HTERT RPE-1 (cell line): ENCODE measurements around the gene LACTBL1.
"Not testable (repeated sequence)": the region's sequence is repeated elsewhere in the genome, so short reads cannot be mapped to it uniquely, and the experiment has no call there.

Source experiments
- in situ Hi-C: fragments of 300-500 bp; cut with MboI; formaldehyde crosslinking; loops from 4 replicates; pipeline ENCODE4 v1.14.3; 2020; ENCODE audit warnings: low sequenced_read_pairs

LACTBL1 gene

DNA sequence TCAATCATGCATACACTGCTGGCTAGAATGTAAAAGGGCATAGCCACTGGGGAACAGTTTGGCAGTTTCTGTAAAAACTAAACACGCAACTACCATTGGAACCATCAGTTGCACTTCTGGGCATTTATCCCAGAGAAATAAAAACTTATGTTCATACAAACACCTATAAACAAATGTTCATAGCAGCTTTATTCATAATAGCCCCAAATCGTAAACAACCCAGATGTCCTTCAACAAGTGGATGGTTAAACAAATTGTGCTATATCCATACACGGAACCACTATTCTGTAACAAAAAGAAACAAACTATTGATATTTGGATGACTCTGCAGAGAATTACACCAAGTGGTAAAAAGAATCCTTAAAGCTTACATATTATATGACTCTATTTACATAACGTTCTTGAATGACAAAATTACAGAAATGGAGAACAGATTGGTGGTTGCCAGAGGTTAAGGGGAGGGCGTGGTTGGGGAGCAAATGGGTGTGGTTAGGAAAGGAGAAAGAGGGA lies 22.8 kb downstream of the LACTBL1 start:
- in situ Hi-C loops: no loop called here

DNA sequence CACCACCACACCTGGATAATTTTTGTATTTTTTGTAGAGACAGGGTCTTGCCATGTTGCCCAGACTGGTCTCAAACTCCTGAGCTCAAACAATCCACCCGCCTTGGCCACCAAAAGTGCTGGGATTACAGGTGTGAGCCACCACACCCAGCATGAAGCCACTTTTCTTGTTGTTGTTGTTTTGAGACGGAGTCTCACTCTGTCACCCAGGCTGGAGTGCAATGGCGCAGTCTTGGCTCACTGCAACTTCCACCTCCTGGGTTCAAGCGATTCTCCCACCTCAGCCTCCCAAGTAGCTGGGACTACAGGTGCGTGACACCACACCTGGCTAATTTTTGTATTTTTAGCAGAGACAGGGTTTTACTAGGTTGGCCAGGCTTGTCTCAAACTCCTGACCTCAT lies 27.5 kb downstream of the LACTBL1 start:
- in situ Hi-C loops: not testable (repeated sequence)

DNA sequence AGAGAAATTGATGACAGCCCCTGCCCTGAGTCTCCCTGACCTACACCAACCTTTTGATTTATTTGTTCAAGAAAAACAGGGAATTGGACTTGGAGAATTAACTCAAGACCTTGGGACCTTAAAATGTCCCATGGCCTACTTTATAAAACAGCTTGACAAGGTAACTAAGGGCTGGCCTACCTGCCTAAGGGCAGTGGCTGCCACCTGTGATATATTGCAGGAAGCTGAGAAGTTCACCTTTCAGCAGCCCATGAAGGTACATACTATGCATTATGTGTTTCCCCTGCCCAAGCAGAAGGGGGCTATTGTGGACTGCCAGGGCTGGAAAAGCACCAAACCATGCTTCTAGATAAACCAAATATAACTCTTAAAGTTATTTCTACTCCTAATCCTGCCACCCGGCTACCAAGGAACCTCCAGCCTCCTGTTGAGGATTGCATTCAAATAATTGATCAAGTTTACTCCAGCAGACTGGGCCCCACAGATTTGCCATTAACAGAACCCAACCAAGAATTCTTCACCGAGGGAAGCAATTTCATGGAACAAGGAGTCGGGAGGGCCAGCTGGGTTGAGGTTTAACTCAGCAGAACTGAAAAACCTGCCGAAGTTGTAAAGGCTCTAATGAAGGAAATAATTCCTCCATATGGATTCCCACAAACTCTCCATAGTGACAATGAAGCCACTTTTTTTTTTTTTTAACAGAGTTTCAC lies 28.2 kb downstream of the LACTBL1 start:
- in situ Hi-C loops: no loop called here

DNA sequence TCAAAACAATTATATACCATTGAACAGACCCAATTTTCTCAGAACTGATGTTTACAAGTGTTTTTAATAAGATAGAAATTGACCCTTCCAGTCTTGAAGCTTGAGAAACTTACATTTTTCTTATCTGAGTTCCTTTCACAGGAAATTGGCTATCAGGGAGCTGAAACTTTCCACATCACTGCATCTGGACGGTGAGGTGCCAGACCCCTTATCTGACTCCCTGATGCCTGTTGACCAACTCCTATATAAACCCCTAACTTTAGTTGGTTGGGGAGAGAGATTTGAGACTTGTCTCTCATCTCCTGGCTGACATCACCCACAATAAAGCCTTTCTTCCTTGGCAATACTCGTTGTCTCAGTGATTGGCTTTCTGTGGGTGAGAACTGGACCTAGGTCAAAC lies 31.4 kb downstream of the LACTBL1 start:
- in situ Hi-C loops: no loop called here

DNA sequence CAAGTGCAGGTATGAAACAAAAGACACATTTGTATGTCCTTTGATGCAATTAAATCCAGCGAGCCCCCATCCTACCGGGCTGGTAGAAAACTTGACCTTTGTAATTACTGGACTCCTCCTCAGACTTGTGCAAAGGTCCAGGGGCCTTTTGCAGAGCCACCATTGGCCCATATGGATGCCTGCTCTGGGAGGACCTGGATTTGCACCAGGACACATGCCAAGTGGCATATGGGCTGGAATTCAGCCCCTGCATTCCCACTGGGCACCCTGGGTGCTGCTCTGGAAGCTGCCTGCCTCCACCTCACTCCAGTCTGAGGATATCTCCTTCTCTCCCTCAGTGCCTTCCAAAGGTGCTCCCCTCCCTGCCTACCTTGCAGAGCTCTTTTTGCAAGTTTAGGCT lies 36.0 kb downstream of the LACTBL1 start:
- in situ Hi-C loops: no loop called here

DNA sequence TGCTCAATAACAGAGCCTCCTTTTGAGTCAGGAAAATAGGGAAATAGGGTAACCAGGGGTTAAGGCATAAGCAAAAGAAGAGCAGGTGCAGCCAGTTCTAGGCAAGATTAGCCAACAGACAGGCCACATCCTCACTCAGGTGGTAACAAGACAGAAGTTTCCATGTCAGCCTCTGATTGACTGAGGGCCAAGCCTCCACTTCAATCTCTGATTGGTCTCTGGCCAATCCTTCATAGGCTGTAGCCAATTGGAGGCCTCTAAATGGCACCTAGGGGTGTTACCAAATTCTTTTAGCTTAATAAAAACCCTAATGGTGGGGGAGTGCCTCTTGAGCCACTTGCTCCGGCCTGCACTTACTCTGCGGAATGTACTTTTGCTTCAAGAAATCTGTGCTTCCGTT lies 37.2 kb downstream of the LACTBL1 start:
- in situ Hi-C loops: no loop called here

DNA sequence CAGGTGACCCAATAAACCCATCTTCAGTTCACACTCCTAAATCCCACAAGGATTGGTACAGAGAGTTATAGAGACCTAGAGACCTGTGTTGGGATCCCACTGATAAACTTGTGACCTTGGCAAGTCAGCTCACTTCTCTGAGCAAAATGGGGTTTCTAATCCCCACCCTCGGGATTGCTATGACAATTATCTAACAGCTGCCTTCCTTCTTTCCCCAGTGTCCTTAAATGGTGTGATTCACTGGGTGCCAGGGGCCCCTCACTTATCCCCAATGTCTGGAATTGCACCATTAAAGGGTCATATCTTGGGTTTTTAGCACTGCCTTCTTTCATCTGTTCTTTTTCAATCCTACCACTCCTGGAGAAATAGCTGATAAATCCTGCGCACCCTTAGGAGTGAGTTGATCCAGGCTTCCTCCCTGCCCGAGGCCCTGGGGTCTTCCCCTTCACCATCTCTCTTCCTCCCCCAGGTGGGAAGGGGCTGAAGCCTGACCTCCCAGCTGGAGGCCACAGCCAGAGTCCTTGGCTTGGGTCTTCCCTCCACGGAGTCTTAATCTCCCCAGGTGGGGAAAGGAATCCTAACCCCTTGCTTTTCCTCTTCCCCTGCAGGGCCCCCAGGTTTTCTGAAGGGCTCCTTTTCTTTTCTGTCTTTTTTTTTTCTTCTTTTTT lies 39.7 kb downstream of the LACTBL1 start:
- in situ Hi-C loops: no loop called here

DNA sequence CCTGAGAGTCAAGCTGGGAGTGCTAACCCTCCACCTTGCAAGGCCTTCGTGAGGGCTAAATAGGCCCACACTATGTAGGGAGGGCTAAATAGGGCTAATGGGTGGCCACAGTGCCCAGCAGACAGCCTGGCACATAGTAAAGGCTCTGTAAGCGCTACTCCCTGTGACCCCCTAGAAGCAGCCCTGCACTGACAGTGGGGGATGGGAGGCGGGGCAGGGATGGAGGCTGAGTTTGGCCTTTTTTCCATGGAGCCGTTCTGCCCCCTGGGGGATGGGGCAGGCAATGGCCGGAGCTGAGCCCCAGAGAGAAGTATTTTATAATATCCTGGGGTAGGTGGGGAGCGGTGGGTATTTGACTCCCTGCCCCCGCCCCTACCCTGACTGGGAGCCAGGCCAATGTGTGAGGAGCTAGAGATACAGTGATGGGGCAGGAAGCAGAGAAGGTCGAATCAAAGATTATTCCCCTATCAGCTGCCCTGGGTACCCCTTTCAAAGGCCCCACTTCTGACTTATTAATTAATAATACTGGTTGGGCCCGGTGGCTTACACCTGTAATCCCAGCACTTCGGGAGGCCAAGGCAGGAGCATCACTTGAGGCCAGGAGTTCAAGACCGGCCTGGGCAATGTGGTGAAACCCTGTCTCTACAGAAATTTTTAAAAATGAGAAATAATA lies 42.3 kb downstream of the LACTBL1 start:
- in situ Hi-C loops: no loop called here

DNA sequence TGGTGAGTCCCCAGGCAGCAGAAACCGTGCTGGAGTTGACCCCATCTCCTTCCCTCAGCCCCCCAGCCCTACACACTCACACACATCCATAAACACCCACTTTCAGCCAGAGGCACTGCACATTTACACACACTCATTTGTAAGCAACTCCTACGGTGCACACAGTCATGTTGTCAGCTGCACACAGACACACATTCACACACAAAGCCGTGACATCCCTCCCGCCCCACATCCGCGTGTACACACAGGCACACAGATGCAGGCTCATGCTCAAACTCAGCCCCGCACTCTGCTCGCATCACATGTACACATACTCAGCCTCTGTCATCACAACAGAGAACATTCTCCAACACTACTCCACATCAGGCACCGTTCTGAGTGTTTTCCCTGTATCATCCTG lies 47.6 kb downstream of the LACTBL1 start:
- in situ Hi-C loops: no loop called here

DNA sequence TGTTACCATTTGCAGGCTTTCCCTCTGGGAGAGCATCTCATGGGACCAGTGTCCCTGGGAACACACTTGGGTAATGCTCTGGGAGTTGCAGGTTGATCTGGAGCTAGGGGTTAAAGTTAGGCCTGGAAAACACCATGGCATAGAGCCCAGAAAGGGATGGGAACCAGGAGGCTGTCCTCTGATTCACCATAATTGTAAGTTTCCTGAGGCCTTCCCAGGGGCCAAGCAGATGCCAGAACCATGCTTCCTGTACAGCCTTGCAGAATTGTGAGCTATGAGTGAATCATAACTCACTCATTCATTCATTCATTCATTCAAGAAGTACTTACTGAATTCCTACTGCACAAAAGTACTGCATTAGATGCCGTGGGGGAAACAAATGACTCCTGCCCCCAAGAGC lies 50.0 kb downstream of the LACTBL1 start:
- in situ Hi-C loops: no loop called here

DNA sequence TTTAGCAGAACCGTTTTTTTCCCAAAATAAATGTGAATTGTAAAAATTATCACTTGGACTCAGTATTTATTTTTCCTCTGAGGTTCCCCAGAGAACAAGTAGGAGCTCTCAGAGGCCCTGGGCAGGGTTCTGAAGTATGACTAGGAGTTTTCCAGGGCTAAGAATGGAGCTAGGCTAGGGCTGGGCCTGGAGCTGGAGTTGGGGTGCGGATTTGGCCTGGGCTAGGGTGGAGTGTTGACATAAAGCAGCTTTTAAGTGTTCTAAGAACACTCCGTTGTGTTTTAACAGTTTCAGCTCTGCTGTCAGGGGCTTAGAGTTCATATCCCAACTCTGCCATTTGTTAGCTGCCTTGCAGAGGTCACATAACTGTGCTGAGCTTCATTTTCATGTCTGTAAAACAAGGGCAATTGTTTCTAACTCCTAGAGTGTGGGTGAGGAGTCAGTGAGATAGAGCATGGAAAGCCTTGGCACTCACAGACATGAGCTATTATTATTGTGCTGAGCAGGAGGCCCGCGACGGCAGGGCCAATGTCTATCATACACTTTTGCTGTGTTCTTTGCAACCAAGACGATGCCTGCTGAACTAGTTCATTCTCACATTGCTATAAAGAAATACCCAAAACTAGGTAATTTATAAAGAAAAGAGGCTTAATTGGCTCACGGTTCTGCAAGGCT lies 51.1 kb downstream of the LACTBL1 start:
- in situ Hi-C loops: no loop called here

DNA sequence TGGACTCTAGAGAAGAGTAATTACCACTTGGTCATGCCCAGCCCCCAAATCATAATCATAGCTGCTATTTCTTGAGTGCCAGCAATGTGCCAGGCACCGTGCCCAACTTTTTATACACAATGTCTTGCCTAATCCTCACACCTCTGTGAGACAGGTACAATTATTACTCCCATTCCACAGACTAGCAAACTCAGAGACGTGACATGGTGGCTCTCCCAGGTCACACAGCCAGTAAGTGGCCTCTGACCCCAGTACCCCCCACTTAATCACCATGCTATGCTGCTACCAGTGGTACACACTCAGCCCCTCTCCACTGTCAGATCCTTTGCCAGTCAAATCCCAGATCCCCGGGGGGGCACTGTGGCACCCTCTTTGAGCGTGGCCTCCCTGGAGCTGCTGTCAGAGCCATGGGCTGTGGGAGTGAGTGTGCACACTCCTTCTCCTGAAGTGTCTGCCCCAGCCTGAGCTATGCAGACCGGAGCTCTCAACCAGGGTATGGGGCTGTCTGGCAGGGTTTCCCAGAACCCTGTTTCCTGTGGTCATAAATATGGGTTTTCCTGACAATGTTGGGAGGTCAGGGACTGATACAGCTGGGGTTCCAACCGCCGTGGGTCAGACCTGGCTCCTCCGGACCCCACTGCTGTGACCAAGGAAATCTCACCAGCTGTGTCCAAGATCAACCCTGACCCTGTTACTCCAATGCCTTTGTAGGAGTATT lies 51.8 kb downstream of the LACTBL1 start:
- in situ Hi-C loops: no loop called here

DNA sequence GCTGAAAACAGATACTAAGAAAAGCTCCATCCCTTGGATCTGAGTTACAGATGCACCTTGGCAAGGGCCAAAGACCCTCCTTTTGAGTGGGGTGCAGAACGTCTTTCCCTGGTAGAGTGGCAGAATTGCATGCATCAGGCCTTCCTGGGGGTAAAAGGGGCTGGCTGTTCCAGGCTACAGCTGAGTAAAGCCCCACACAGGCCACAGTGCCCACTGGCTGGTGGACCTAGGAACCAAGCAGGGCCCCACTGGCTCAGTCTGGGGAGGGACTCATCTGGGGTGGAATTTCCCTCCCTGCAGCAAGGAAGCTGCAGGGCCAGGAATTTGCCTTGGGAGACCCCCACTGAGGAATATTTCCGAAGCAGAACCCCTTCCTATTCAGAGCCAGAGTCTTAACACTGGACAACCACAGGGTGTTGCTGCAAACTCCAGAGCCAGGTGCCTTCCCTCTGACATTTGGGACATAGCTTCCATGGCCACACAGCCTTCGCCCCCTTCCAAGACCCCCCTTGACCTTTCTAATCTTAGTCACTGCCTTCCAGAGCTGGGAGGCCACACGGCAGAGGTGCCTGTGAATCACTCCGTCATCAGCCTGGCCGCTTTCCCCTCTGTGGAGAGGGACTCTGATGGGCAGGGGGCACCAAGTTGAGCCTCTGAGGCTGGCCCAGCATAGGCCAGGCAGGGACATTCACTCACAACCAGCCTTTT lies 52.5 kb downstream of the LACTBL1 start:
- in situ Hi-C loops: no loop called here

DNA sequence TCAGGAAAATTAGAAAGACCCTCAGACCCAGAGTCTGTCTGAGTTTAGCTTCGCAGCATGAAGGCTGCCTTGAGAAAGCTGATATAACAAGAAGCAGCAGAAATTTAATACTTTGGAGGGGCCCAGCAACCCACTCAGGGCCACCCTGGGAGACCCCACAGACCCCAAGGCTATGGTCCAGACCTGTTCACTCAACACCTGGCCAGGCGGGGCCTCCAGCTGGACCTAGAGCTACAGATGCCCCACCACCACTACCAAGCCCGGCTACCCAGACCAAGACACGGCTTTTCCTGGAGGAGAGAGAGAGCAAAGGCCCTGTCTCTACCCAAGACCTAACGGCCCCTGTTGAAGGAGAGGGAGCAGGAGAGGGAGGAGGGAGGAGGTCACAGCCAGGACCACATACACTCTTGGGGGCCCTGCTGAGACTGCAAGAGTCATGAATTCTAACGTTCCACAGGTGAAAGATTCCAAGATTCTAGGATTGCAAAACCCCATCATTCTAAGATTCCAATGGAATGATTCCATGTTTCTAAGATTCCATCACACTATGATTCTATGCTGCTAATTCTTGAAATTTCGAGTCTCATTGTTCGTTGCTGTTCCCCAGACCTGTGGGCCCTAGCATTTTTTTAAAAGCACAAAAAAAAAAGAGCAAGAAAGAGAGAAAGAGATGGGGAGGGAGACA lies 53.2 kb downstream of the LACTBL1 start:
- in situ Hi-C loops: no loop called here

DNA sequence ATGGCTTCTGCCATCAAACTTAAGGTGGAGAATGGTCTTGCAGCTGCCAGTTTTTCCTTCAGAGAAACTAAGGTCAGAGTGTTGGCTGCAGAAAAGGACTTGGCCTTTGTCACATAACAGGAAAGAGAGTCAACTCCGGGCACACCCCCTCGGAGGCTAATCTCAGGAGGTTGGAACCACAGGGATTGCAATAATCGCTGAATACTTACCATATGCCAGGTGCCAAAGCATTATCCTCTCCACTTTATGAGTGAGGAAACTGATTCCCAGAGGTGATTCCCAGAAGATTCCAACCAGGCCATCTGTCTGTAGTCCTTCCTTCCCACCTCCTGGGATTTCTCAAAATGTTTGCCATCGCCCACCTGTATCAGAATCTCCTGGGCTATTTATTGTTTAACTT lies 54.0 kb downstream of the LACTBL1 start:
- in situ Hi-C loops: no loop called here

DNA sequence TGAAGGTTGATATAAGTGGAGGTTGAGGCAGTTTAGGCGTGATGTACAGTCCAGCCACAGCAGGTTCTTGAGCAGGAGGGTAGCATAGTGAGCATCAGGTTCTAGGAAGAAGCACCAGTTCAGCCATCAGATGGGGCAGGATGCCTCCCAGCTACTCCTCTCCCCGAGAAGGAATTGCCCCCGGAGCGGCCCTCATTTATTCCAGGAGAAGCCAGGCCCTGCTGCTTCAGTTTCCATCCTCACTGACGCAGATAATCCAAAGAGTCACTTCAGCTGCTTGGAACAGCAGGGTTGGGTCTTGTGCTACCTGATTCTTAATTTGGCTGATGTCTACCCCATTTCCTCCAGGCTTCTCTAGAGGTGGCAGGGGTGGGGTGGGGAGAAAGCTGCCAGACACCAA lies 54.7 kb downstream of the LACTBL1 start:
- in situ Hi-C loops: no loop called here

DNA sequence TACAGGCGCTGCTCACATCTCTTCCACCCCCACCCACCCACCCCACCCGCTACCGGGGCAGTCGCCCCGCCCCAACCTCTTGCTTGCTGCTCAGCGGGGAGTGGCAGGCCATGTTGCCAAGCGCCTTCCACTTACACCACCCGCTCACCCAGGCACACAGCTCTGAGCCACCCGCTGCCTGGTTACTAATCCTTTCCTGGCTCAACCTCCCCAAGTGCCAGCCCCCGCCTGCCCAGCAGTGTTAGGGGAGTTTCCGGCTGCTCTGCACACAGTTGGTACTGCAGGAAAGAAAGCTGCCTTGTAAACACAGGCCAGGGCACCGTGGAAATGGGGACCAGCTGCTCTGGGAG lies 56.2 kb downstream of the LACTBL1 start:
- in situ Hi-C loops: no loop called here

DNA sequence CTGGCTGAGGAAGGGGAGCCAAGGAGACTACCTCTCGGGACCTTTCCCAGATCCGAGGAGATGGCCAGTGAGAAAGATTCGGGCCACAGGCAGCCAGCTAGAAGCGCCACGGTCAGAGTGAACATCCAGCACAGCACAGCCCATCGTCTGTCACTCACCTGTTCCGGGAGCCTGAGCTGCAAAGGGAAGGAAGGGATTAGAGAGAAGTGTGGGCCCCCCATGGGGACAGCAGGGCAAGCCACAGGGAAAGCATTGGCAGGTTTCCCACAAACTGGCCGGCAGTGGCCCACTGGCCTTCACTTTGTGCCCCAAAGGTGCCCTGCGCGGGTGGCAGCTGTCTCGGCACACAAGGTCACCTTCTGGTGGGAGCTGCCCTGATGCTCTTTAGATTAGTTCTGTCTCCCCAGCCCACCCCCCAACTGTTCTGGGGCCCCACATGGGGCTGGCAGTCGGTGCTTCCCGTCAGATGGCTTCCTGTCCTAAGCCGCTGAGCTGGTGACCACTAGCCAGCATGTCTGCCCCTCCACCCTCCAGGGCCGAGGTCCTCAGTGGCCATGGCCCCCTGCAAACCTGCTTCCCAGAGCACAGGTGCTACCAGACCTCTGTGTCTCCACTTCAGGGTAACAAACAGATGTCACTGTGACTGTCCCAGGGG lies 56.7 kb downstream of the LACTBL1 start:
- in situ Hi-C loops: no loop called here

DNA sequence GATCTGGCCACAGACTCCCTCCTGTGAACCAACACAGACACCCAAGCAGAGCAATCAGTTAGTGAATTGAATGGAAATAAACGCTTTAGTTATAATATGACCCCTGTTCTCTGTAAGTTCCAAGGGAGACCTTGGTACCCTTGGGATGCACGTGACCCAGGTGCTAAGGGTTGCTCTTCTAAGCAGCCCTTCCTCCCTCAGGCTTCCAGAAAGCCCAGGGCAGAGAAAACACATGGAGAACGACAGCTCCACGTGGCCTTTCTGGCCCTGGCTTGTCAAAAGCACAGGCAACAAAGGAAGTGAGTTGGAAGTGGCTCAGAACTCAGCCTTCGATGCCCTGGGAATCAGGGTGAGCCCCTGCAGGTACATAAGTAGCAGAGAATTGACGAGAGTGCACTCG lies 57.4 kb downstream of the LACTBL1 start:
- in situ Hi-C loops: no loop called here
